SU-DHL-6 (cell line): ENCODE measurements around the gene SLC35F4.

ENCODE experiments used
- CTCF ChIP-seq: fragments of 200-600 bp; sonication (generic); IDR thresholded peaks from one replicate; pipeline ENCODE4 v1.5.1; 2017; ENCODE audit warnings: antibody characterized with exemption, mild to moderate bottlenecking, low read length, moderate library complexity; ENCODE audit not compliant: insufficient read depth, poor library complexity, severe bottlenecking
- EZH2phosphoT487 ChIP-seq: fragments of 200-600 bp; sonication (generic), shearing (Covaris generic); conservative IDR thresholded peaks from 2 replicates; pipeline ENCODE4 v1.6.1; 2018; ENCODE audit warnings: mild to moderate bottlenecking, antibody characterized with exemption, low read length, moderate library complexity, mixed read lengths

GRCh38 chr14:57811998-57812546 is 53.8 kb downstream of the SLC35F4 start:
- TF ChIP-seq CTCF, result no peak
- no peak for TF ChIP-seq EZH2phosphoT487
